Stimulated activated CD8-positive, alpha-beta memory T cell treated with anti-CD3 and anti-CD28 coated beads, Interleukin-7, amount 100 ng/mL, for 48 hours (primary cell): Measurements from ENCODE around the gene MPC2.
"Not testable (repeated sequence)": the region's sequence is repeated elsewhere in the genome, so short reads cannot be mapped to it uniquely, and the experiment has no call there.

Source experiments
- DNase-seq, 2 donors: peaks; one replicate each; pipeline ENCODE4 v3.0.0-alpha.2; 2020; ENCODE audit warnings: low read depth in 1 of 2; ENCODE audit errors: extremely low read depth in 1 of 2

The MPC2 gene

DNA sequence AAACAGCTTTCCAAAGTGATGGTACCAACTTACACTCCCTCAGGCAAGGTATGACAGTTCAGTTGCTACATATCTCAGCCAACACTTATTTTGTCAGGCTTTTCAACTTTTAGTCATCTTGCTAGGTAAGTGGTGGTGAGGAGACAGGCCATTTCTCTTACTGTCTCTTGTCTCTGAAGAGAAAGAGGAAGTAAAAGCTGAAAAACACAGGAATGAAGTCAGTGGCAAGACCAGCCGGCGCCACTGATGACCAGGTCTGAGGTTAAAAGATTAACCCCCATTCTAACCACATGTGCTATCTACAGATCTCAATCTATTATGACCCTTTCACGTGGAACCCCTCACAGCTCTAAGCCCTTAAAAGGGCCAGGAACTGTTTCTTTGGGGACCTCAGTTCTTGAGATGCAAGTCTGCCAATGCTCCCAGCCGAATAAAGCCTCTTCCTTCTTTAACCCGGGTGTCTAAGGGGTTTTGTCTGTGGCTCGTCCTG is 27.1 kb downstream of the MPC2 start:
- no peak for DNase-seq

DNA sequence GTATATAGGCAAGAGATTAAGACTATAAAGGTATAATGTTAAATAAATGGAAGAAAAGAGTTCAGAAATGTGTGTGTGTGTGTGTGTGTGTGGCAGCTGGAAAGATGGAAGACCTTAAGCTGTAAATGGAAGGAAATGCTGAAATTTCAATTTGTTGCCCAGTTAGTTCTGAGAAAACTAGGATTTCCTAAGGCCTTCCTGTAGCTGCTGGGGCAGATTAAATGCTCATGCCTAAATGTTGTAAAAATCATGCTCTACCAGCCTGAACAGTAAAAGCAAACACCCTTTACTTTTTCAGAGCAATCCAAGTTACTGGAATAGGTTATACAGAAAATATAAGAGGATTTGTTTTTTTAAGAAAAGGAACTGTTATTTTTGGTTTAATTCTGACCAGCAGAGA is 31.2 kb downstream of the MPC2 start:
- no peak for DNase-seq

DNA sequence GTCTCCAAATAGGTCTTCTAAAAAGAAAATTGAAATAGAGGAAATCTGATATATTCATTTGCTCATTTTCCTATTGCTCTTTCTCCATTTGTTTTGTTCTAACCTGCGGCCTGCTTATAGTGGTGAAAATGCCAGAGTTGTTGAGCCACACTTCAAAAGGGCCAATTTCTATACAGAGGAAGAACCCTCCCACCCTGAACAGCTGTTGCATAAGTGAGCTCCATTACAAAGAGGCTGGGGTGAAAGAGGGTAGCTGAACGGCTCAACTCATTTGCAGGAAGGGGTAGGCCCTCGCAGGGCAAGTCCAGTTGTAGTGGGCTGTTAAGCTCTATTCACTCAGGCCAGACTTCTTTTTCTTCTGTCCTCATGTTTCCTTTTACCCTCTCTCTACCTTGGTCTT is 31.7 kb downstream of the MPC2 start:
- no peak for DNase-seq

DNA sequence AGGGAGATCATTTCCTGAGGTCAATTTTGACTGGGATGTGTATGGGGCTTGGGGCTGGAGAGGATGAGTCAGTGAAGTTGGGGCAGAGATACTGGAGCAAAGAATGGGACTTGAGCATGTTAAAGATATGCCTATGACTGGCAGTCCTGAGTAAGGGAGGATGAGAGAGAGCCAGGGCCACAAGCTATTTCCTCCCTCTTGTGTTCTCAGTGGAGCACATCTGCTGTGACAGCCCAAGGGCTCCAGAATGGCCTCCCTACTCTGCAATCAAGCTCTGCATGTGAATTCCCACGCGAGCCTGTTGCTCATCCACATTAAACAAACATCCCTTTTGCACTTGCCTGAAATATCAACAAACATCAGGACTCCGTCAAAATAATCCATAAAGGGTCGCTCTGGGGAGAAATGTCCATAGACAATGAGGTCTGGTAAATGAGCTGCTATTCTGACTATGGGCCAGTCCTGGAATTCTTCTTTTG is 32.2 kb downstream of the MPC2 start:
- DNase-seq: no peak

DNA sequence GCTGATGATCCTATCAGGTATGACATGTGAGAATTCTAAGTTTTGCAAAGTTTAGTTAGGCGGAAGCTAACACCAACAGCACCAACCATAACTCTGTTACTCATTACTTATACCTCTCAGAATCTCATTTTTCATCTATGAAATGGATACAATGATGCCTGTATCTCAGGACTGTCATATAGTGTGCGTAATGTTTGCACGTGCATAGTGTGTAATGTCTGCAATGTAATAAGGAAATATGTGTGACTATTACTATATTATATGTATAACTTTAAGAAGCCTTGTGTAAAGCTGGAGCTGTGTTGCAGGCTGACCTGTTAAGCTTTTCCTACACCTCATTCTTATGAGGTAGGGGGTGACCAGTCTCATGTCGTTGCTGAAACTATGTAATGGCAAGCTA is 36.0 kb downstream of the MPC2 start:
- DNase-seq: no peak

DNA sequence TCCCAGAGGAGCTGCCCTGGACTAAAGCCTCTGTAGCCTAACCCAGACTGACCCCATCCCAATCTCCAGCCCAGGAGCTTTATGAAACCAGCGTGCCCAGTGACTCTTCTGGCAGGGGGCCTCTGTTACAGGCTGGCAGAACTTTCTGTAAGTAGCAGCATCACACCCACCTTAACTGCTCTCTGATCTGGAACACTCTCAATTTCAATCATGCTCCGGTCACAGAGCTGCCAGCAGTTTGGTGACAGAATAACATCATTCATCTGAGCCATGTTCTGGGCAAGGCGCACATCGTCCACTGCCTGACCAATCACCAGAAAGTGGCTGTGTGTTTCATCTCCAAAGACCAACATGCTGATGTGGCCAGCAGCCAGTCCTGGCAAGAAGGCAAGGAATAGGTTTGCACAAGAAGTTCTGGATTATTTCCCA is 37.6 kb downstream of the MPC2 start:
- no peak for DNase-seq

DNA sequence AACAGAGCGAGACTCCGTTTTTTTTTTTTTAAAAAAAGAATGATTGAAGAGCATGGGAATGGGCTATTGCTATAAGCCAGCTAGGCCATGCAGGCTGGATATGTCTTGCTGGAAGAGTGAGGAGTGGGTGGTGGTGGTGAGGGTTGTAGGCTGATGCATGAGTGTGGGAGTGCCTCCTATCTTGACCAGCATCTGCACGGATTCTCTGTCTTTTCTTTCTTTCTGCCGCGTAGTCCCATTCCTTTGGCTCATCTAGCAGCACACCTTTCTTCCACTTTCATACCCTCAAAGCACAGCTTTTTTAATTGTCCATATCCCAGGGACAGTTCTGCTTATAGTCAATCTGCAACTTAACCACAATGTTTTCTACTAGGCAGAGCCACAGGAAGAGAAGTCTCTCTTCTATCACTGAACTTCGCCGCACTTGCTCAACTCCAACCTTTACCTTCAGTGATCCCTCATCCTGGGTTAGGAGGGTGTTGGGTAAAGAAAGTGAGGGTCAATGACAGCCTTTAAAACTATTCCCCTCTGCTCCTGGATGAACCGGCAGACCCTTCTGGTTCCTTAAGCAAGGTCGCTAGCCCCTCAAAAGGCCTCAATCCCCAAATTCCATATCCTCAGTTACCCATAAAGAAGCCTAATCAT is 38.2 kb downstream of the MPC2 start:
- no peak for DNase-seq

DNA sequence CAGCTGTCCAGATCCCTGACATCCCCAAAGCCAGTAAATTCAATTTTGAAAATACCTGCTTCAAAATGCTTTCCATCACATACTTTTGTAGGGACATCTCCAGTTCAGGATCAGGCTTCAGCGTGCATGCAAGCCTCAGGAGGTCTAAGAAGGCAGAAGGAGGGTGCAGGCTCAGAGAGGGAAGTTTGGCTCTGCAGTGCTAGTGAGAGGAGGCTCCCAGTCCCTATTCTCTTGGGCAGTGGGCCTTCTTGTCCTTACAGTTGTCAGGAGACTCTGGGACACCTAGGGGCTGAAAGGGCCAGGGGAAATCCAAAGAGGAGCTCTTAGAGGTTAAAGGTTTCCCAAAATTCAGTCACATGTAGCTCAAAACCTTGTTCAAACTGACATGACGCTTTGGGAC is 43.1 kb downstream of the MPC2 start:
- DNase-seq: no peak

DNA sequence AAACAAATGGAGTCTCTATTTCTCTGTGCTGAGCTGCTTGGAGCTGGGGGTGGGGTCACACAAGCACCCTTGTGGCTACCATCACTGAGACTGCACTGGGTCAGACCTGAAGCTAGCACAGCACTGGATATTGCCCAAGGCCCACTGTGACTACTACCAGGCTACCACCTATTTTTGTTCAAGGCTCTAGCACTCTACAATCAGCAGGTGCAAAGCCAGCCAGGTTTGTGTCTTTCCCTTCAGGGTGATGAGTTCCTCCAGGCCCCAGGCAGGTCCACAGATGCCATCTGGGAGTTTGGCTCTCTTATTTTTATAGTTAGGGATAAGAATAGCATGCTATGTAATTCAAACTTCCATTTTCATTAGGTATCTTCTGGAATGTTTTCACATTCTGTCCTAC is 46.5 kb downstream of the MPC2 start:
- DNase-seq: no peak

DNA sequence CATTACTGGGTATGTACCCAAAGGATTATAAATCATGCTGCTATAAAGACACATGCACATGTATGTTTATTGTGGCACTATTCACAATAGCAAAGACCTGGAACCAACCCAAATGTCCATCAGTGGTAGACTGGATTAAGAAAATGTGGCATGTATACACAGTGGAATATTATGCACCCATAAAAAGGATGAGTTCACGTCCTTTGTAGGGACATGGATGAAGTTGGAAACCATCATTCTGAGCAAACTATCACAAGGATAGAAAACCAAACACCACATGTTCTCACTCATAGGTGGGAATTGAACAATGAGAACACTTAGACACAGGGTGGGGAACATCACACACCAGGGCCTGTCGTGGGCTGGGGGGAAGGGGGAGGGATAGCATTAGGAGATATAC is 49.7 kb downstream of the MPC2 start:
- not testable (repeated sequence) for DNase-seq

DNA sequence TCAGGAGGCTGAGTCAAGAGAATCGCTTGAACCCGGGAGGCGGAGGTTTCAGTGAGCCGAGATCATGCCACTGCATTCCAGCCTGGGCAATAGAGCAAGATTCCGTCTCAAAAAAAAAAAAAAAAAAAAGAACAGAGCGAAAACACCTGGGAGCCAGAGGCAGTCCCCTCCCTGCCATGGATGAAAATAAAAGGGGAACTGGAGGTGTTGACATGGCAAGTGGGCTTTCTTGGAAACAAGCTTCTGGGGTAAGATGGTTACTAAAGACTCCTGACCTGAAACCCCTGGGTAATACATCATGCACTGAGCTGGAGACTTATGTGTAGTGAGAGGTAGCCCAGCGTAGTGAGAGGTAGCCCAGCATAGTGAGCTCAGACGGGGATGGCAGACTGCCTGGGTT is 54.5 kb downstream of the MPC2 start:
- DNase-seq: no peak

DNA sequence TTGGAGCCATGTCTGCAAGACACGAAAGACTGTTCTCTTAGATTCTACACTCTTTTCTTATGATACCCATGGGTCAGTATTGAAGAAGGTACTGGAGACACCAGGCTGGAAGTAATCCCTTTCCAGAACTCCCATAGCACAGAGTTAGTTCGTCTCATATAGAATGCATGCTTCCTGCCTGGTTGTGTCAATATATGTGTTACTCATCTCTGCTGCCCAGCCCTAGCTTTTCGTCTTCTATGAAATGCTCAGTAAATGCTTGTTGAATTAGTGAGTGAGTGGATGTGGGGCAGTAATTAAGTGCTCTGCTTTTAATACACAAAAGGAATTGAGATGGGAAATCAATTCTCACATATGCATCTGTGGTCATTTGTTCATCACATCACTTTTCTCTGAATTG is 55.1 kb downstream of the MPC2 start:
- DNase-seq: no peak

DNA sequence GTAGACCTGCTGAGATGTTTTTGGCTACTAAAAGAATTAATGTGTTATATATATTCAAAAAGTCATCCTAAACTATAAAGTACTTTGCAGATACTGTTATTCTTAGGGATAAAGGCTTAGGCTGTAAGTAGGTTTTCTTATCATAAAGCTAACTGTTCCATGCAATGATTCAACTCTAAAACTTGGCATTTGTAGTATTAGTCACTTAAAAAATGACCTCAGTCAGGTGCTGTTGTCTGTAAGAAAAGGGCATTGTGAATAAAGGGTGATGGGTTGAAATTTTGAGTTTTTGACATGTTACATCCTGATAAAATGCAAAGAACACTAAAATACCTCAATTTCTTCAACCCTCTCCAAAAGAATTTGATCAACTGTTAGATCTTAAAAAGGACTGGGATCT is 55.8 kb downstream of the MPC2 start:
- no peak for DNase-seq

DNA sequence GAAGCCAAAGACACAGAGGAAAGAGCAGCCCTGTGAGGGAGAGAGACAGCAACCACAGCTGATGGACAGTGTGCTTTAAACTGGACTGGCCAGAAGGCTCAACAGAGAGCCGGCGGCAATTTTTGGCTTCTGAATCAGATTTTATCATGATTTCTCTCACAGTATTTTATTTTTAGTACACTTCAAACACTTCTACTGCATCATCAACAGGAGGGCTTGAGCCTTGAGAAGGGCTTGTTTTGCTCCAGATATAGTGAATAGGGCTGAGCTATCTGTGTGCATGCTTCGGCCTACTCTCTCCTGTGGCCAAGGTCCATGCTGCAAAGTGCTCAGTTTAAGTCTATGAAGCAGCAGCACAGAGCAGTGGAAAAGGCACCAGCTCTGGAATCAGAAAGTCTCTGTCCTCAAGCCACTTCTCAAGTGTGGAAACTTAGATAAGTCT is 56.3 kb downstream of the MPC2 start:
- no peak for DNase-seq

DNA sequence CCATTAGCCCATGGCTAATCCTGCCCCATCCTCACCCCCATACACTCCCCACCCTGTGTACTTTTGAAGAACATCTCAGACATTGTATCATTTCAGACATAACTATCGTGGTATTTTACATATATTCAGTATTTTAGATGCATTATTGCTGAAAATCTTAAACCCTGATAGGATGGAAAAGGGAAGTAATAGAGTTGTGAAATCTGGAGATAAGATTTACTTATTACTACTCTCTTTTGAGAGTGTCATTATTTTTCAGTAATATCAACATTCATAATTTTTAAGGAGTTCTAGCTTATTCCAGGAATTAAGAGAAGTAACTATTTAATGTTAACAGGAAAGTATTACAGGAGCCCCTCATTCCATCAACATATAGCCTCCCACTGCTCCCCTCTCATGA is 57.4 kb downstream of the MPC2 start:
- DNase-seq: no peak

DNA sequence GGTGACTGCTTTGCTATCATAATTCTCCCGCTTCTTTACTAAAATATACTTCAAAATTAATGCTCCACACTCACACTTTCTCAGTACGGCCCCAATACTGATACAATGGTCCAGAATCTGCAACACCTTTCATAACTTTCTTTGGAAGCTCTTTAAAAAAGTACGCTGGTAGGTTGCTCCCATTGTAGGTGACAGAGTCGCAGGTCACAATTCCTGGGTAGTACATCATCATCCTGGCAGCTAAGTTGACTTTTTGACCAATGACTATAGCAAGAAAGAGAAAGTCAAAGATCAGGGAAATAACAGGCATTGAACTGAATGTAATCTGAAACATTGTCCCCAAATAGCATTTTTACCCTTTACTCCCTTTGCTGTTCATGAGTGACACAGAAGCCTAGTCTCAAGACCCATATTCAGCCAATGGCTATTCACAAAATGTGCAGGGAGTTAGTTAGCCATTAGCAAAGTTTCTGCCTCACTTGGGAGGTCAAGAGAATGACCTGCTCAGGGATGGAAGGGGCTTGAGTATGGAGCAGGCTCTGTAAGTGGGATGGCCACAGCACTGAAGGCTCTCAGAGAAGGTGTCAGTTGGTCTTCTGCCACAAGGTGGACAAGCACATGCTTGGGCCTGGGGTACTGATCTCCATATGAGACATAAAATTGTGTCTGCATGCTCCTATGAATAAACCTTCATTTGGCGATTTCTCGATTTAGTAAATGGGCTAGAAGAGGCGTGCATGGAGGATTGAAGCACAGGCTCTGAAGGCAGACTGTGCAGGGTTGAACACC is 58.3 kb downstream of the MPC2 start:
- DNase-seq: no peak

DNA sequence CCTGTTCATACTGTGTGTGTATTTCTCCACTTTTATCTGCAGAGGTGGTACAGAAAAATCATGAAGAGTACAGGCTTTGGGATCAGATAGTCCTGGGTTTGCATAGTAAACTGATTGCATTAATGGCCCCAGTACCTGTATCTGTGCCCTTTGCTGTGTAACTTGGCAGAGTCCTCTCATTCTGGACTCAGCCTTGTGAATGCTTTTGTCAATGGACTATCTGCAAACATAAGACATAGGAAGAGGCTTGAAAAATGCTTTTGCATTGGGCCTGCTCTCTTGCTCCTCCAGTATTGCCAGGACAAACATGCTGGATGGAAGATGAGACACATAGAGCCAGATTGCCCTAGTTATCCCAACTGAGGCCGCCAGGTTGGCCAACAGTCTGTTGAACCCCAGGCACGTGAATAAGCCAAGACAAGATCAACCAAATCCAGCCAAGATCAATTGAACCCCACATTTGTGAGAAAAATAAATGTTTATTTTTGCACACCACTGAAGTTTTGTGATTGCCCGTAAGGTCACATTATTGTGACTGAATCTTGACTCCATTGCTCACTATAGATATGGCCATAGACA is 60.2 kb downstream of the MPC2 start:
- DNase-seq: no peak

DNA sequence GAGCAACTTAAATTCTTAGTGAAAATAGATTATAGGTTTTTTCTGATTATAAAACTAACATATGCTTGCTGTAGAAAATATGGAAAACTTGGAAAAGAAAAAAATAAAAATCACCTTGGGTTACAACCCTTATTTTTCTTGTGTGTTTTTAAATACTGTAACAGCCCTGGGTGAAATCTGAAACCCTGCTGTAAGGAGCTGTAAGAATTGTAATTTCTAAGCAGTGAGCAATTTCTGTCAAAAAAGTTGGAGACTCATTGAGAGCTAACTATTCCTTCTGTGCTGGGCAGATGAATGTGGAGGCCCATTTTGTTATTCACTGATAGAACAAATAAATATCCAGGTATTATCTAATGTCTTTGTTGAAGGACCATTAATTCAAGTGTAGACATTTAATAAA is 65.5 kb downstream of the MPC2 start:
- DNase-seq: no peak

DNA sequence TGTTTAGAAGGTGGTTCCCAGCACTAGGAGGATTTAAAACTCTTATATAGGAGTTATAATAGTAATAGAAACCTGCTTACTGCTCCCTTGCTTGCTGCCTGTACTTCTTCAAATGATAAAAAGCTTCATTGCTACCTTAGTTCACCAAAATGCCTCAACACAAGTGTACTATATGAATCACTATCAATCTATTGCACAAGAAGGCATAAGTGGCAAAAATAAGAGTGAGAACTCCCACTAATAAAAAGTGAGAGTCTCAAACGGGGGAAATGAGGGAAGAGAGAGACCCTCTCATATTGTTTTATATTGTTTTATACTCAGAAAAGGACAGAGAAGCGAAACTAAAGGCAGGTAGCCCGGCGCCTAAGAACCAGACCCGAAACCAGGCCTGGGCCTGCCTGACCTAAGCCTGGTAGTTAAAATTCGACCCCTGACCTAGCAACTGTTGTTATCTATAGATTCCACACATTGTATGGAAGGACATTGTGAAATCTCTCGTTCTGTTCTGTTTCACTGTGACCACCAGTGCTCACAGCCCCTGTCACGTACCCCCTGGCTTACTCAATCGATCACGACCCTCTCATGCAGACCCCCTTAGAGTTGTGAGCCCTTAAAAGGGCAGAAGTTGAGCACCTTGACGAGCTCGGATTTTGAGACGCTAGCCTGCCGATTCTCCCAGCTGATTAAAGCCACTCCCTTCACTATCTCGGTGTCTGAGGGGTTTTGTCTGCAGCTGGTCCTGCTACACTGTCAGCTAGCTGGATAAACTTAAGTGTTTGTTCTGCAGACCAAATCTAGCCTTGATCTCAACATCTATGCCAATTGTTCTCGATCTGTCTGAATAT is 67.5 kb downstream of the MPC2 start:
- DNase-seq: not testable (repeated sequence)

DNA sequence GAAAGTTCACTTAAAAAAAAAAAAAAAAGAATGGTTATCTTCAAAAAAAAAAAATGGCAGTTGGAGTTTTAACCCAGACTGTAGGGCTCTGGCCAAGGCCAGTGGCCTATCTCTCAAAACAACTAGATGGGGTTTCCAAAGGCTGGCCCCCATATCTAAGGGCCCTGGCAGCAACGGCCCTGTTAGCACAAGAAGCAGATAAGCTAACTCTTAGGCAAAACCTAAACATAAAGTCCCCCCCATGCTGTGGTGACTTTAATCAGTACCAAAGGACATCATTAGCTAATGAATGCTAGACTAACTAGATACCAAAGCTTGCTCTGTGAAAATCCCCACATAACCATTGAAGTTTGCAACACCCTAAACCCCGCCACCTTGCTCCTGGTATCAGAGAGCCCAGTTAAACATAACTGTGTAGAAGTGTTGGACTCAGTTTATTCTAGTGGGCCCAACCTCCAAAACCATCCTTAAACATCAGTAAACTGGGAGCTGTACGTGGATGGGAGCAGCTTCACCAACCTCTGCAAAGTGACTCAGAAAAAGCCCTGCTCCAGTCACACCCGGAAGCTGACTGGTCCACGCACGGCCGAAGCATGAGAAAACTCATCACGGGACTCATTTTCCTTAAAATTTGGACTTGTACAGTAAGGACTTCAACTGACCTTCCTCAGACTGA is 70.0 kb downstream of the MPC2 start:
- DNase-seq: not testable (repeated sequence)
